ENCODE data around the gene CPEB3.
"Not testable (repeated sequence)": the region's sequence is repeated elsewhere in the genome, so short reads cannot be mapped to it uniquely, and the experiment has no call there.

Gene CPEB3

DNA sequence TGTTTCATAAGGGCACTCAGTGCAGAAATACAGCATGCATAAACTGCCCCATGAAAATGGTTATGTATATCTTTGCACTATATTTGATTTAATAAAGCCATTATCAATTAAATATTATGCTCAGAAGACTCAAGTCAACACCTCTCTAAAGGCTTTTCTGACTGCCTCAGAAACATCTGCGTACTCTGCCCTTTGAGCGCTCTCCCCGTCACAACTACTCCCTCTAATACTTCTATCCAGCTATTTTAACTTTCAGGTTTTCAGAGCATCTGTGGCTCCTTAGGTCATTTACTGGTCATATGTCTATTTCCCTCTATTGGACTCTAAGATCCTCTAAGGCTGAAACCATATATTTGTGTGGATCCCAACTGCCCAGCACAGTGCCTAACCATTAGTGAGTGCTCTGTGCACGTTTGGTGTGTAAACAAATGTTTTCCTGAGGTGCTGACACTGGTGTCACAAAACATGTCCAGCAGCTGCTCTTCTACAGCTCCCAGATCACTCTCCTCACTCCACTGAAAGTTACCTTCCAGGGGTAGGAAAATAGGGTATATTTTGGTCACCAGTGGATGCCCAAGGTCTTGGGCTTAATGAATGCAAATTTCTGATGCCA lies 188.2 kb downstream of the CPEB3 start:
- DNase-seq (ENCODE audit: low spot score): no peak

DNA sequence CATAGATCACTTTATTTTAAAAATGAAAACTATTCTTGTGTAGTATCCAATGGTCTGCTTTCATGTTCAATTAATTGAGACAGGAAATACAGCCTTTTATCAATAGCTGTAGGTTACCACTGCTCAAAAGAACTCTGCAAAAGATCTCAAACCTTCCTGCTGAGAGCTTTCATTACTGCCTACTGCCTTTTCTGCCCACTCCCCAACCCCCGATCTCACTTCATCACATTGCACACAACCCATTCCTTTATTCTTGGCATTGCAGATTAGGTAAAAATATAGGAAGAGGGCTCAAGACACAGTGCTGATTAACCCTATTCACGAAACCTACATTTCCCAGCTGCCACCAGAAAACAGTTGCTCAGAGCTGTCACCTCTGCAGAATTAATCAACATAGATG lies 195.9 kb downstream of the CPEB3 start:
- no peak for DNase-seq (ENCODE audit: low spot score)

DNA sequence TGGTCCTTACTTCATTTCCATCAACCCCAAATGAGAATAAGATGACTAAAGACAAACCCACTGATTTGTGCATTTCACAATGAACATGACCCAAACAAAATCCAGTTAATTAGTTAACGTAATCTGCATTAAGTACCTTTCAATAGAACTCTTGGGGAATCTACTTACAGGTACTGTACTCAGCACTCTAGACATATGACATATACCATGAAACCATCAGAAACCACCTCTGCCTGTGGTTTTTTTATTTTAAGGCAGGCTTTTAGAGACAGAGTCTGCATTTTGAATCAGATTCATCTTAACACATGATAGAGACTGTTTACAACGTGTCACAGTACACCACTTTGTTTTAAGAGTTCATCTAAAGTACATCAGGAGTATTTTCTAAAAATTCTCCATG lies 198.9 kb downstream of the CPEB3 start:
- no peak for DNase-seq (ENCODE audit: low spot score)

DNA sequence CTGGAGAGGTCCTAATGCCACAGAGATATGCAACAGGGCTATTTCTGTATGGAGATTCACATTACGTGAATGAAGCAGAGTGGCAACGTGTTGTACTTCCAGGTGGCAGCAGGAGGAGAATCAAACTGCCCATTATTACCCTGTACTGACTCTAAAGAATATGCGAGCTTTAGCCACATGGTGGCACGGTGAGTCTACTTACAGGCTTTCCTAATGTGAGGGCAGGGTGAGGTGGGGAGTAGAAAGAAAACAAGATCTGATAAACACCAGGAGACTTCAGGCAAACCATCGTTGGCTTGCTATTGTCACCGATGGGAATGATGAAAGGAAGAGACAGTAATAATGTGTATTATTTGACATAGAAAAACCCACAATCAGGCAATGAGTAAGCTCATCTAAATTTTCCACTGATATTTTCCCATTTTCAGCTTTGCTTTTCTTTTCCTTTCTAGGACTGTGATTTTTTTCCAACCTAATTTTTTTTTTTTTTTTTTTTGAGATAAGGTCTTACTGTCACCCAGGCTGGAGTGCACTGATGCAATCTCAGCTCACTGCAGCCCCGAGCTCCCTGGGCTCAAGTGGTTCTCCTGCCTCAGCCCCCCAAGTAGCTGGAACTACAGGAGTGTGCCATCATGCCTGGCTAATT lies 203.0 kb downstream of the CPEB3 start:
- DNase-seq (ENCODE audit: low spot score): peak; percentile 90

DNA sequence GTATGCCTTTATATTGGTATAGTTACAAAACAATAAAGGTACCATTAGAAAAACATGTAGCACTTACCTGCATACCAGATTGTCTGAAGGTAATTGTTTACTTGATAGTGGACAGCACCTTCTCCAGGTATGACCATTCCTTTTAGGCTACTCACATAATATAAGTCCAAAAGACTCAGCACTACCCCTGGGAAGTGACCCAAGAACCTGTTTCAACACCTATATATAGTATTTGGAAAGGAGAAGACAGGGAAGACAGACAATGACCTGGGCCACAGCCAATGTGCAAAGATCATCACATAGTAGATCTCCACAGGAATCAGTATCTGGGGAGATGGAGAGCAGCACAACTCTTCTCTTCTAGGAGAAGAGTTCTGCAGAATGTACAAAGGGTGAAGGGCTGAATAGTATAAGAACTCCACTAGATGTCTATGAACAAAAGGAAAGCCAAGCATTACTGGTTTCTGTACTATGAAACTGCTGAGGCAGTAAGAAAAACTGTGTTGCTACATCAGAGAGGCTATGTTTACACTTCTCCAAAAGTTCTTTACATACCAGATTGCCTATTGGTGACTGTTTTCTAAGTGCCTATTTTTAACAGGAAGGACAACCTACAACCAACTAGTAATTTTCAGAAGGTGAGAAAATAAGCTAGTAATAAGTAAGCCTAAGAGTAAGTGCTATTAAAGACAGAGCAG lies 208.1 kb downstream of the CPEB3 start:
- peak; percentile 42 for DNase-seq (ENCODE audit: low spot score)

DNA sequence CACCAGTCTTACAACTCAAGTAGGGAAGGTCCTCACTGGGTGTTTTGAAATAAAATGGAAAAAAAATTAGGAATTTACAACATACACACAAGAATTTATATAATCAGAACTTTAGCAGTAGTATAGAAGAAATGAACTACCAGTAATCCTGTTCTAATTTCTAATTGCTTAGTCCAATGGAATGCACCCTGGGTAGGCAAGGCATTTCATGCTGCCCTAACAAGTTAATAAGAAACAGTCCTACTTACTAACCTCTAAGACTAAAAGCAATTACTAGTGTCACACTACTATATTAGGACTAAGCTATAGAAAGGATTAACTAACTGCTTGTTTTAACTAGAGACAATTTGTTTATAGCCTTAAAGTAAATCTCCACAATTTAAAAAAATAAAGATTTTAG lies 209.2 kb downstream of the CPEB3 start:
- no peak for DNase-seq (ENCODE audit: low spot score)

DNA sequence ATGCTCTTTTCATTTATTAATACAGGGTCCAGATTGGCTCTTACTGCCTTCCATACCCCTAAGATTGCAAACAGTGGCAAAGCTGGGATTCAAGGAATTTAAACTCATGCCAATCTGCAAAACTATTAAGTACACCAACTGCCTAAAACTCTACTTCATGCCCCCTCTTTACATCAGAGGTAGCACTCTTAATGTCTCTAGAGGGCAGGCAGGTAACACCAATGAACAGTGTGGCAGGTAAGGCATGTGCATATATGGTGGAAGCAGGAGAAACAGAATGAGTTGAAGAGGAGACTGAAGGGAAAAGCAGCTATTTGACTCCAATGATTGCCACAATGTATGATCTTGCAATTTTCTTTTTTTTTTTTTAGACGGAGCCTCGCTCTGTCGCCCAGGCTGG lies 210.6 kb downstream of the CPEB3 start:
- no peak for DNase-seq (ENCODE audit: low spot score)

DNA sequence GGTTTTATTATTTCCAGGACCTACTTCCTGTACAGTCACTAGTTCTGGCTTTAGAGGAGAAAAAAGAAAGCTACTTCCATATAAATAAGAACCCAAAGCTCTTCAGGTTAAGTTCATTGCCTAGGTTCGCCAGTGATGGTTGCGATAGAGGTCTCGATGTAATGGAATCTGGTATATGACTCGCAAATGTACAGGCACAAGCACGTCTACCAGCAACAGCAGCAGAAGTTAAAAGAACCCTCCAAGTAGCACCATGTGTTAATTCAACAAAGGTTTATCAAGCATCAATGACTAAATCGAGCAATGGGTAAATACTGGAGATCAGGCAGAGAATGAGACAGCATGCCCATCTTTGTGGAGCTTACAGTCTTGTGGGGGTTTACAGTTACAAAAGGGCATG lies 211.9 kb downstream of the CPEB3 start:
- DNase-seq (ENCODE audit: low spot score): no peak

DNA sequence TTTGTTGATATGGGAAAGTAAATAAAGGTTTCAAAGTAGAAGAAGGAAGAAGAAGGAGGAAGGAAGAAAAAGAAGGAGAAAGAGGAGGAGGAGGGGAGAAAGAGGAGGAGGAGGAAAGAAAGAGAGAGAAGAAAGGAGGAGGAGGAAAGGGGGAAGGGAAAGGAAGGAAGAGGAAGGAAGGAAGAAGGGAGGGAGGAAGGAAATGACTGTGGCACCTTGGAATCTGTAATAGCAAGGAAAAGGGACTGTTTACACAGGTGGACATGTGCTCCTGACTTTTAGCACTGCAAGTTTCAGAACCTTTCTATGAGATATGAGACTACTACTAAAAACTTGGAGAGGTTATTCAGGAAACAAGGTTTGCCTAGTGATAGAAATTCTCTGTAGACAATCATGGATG lies 214.2 kb downstream of the CPEB3 start:
- no peak for DNase-seq (ENCODE audit: low spot score)

DNA sequence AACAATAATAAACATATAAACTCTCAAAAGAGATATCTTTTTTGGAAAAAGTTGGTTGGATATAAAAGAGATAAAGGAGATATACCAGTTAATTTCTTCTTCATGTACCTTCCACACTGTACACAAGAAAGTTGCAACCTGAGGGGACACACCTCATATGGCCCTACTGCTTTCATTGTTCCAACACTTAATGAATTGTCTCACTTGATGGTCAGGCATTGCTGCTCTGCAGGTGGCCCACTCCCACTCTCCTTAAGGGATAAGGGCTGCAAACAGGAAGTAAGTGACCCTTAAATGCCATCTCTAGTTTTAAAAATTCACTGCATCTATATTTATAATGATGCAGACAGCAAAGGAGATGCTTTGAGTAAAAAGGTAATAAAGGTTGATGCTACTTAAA lies 215.0 kb downstream of the CPEB3 start:
- no peak for DNase-seq (ENCODE audit: low spot score)

DNA sequence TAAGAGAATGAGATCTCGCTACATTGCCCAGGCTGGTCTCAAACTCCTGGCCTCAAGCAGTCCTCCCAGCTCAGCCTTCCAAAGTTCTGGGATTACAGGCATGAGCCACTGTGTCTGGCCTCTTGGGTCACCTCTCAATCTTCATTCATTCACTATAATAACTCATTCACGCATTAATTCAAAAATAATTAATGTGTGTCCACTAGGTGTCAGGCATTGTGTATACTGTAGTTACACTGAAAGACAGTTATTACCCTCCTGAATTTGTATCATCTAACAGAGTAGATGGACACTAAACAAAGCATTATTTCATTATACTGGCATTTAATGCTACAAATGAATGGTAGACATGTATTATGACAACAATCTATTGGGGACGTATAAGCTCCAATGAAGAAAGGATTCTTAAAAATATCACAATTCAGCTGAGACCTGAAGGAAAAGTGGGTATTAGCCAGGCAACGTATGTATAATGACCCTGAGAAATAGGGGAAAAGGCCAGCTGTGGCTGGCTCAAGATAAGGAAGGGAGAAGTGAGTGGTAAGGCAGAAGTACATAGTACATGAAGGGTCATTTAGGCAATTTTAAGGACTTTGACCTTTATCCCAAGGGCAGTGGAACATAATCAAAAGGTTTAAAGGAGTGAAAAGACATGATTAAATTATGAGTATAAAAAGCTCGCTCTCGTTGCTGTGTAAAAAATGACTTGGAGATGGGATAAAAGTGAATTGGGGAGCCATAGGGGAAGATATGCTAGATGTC lies 216.6 kb downstream of the CPEB3 start:
- DNase-seq (ENCODE audit: low spot score): no peak

DNA sequence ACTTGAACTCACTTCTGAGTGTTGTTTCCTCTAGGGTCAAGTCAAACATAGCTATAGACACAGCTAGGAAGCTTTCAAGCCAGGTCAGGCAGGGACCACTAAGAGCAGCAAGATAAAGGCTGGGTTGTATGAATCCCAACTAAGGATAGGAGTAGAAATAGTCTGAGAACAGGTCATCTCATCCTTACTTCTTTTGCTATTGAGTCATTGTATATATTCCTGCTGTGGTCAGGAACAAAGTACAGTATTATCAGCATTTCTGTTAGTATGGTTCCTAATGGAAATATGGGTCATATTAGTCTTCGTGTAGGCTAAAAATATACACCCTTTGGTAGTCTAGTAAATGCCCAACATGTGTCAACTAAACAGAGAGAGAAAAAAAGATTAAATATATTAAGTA lies 222.0 kb downstream of the CPEB3 start:
- DNase-seq (ENCODE audit: low spot score): no peak

DNA sequence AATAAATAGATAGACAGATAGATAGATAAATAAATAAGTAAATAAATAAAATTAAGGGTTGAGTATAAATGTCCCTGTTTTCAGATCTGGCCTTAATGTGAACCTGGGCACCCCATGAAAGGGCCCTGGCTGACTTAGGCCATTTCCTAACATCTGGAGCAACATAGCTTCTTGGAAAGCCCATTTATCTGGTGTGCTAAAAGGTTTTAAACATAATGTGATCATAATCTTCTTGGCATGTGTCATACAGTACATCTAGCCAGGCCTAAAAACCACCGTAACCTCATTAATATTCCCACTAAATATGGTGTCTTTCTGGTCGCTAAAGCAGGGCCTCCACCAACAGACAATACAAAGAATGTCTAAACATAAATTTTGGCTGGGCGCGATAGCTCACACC lies 224.5 kb downstream of the CPEB3 start:
- no peak for DNase-seq (ENCODE audit: low spot score)

DNA sequence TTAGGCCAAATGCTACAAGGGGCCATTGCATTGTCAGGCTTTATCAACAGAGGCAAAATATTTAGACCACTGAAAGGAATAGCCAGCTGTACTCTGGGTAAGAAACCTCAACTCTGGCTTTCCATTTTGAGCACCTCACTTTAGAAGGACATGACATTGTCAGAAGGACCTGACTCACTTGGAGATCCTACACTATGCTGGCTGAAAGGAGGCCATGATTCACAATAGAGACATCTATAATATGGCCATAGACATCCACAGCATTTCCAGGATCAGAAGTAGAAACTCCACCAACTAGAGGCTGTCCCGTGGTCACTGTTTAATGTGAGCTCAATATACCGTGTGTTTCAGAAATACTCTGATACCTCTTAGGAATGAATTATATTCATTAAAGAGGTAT lies 226.4 kb downstream of the CPEB3 start:
- no peak for DNase-seq (ENCODE audit: low spot score)

DNA sequence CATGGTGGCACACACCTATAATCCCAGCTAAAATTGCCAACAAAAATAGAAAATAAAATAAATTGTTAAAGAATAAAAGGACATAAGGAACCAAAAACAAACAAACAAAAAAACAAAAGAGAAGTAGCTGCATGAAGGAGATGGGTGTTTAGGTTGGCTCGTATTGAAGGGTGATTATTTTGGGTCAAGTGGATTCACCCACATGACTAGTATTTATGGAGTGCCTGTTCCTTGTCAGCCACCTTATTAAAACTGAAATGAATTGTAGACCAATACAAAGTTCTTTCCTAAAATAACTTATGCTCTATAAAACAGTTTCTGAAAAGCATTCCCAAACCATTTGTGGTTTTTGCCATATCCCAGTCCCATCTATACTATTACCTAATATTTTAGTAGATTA lies 228.6 kb downstream of the CPEB3 start:
- DNase-seq (ENCODE audit: low spot score): no peak

DNA sequence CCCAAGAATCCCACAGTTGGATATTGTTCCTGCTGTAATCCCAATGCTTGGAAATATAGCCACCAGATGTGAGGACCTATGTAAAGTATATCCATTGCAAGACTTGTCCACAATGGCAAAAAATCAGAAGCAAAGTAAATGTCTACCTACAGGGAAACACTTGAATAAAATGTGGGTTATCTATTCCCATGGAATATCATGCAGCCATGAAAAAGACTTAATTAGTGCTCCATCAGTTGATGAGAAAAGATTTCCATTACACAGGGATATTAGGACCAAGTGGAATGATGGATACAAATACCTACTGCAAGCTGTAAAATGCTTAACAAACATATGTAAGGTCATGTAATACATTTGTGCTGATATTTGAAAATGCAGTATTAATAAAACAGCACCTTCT lies 236.1 kb downstream of the CPEB3 start:
- DNase-seq (ENCODE audit: low spot score): no peak

DNA sequence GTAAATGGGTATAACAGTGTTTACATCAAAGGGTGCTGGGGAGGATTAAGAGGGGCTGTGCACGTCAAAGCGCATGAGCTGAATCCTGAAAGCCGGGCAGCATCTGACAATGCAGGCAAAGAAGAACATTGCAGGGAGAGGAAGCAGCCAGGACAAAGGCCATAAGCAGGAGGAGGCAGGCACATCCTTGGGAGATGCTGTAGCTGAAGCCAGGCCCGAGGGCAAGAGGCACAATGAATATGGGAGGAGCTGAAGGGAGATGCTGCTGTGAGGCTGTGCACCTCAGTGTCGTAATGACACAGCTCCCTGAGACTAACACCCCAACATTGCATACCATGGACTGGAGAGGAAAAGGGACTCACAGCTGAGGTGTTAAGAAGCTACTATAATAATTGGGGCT lies 238.1 kb downstream of the CPEB3 start:
- no peak for DNase-seq (ENCODE audit: low spot score)

DNA sequence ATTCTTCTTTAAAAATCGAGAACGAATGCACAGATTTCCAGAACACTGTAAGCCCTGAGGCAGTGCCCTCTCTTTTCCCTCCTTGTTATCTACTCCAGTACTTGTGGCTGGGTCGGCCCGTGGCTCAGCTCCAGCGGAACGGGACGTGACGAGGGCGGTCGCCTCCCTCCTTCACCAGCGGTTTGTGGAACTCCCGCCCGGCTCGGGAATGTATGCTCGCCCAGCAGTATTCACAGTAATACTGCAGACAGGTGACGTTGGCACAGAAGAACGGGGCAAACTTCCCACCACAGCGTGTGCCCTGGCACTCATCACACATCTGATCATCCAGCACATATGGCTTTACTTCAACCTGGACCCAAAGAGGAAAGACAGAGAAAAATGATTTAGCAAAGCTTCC lies 238.8 kb downstream of the CPEB3 start:
- DNase-seq (ENCODE audit: low spot score): peak; percentile 8

DNA sequence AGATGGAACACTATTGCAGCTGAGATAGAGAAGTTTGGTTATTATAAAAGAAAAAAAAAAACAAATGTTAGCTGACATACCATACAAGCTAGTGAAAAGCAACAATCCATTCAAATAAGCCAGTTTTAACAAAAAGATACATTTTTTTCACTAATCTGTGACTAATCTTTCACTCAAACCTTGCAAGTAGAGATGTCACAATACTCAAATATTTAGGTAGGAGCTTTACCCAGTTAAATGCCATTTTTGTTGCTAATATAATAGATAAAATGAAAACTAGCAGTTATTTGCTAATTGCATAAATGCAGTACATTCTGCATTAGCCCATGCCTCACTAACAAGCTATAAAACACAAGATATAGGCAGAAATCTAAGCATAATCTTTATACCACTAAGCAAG lies 243.7 kb downstream of the CPEB3 start:
- DNase-seq (ENCODE audit: low spot score): no peak

DNA sequence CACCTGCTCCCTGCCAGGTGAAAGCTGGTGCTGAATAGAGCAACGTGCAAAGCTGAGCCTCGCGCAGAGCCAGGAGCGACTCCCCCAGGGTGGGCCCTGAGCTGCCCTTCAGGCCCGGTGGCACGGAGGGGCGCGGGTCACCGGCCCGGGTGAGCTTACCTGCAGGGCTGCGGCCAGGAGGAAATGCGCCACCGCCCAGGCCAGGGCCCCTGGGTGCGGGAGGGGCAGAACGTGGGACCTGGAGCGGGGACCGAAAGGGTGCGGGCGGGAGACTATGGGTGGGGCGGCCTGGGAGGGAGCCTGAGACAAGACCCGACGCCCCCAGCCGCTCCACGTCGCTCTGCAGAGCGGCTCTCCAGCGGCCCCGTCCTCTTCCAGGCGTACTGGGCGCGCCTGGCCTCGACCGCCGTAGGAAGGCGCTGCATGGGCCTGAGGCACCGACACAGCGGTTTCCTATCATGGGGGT lies 245.2 kb downstream of the CPEB3 start:
- no peak for DNase-seq (ENCODE audit: low spot score)

DNA sequence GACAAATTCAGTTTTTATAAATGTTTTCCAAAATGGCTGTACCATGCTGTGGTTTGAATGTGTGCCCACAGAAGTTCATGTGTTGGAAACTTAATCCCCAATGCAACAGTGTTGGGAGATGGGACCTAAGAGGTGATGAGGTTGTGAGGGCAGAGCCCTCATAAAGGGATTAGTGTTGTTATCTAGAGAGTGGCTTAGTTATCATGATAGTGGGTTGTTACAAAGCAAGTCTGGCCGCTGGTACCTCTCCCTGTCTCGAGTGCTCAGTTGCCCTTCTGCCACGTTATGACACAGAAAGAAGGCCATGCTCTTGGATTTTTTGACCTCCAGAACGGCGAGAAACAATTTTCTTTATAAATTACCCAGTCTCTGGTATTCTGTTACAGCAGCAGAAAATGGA lies 248.3 kb downstream of the CPEB3 start:
- DNase-seq (ENCODE audit: low spot score): no peak

DNA sequence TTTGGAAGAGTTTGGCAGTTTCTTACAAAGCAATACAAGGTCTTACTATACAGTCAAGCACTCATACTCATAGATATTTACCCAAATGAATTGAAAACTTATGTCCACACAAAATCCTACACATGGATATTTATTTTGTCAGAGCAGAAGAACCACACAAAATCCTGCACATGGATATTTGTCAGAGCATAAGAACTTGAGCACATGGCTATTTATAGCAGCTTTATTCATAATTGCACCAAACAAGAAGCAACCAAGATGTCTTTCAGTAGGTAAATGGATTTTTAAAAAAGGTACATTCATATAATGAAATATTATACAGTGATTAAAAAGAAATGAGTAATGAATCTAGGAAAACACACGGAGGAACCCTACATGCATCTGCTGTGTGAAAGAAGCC lies 251.9 kb downstream of the CPEB3 start:
- DNase-seq (ENCODE audit: low spot score): no peak

DNA sequence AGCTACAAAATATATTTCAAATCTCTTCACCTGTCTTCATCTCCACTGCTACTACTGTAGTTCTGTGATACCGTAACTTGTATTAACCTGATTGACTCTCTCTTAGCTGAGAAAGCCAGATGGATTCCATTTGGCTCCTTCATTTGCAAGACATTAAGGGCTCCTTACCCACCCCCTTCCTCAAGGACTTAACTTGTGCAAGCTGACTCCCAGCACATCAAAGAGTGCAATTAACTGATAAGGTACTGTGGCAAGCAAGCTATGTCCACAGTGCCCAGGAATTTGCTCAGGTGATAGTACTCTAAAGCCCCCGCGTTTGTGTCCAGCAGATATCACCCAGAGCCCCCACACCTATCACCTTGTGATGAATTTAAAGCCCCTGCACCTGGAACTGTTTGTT lies 257.8 kb downstream of the CPEB3 start:
- not testable (repeated sequence) for DNase-seq (ENCODE audit: low spot score)

Measured in pons (tissue), 1 donor.